ENCODE results near the gene TRMT112. TPM values are rescaled to one million over a fixed set of nuclear protein-coding genes. Genes with fewer than 3 reads are reported as not detected.
A peak's percentile ranks its signal among the peaks of the same experiment; 100 is the strongest.

Gene TRMT112
- total RNA-seq, 1 donor from 2014 or later, result 207 TPM

- H3K4me1 Mint-ChIP-seq, result peaks cover 15% of the 10 kb centered on the region
- no peaks in the 10 kb centered on the region for H3K27me3 Mint-ChIP-seq (ENCODE audit: low read depth)
- no peaks in the 10 kb centered on the region for H3K36me3 Mint-ChIP-seq (ENCODE audit: low read depth)
- H3K27ac Mint-ChIP-seq (ENCODE audit: unreplicated experiment), result no peak overlapping the region
- no peak for TF ChIP-seq CTCF (conservative IDR thresholded peaks at IDR 0.05)
- H3K4me3 Mint-ChIP-seq, result peak overlapping the region; percentile 47
- DNase-seq (ENCODE audit: low read depth, low spot score), result no peak
- H3K9me3 Mint-ChIP-seq, result no peaks in the 10 kb centered on the region
Measured at GRCh38 chr11:64357904-64358535, 40.7 kb upstream of the TRMT112 start.

GRCh38 chr11:64357446-64357845 is 40.1 kb upstream of the TRMT112 start:
- Mint-ChIP-seq H3K27ac (ENCODE audit: unreplicated experiment) (no peak overlapping the region), H3K4me1 (peaks cover 15% of the 10 kb centered on the region), H3K36me3 (ENCODE audit: low read depth) (no peaks in the 10 kb centered on the region), H3K4me3 (no peak overlapping the region), H3K27me3 (ENCODE audit: low read depth) (no peaks in the 10 kb centered on the region), H3K9me3 (no peaks in the 10 kb centered on the region)
- no peak for DNase-seq (ENCODE audit: low read depth, low spot score)
- no peak for TF ChIP-seq CTCF (conservative IDR thresholded peaks at IDR 0.05)

DNA sequence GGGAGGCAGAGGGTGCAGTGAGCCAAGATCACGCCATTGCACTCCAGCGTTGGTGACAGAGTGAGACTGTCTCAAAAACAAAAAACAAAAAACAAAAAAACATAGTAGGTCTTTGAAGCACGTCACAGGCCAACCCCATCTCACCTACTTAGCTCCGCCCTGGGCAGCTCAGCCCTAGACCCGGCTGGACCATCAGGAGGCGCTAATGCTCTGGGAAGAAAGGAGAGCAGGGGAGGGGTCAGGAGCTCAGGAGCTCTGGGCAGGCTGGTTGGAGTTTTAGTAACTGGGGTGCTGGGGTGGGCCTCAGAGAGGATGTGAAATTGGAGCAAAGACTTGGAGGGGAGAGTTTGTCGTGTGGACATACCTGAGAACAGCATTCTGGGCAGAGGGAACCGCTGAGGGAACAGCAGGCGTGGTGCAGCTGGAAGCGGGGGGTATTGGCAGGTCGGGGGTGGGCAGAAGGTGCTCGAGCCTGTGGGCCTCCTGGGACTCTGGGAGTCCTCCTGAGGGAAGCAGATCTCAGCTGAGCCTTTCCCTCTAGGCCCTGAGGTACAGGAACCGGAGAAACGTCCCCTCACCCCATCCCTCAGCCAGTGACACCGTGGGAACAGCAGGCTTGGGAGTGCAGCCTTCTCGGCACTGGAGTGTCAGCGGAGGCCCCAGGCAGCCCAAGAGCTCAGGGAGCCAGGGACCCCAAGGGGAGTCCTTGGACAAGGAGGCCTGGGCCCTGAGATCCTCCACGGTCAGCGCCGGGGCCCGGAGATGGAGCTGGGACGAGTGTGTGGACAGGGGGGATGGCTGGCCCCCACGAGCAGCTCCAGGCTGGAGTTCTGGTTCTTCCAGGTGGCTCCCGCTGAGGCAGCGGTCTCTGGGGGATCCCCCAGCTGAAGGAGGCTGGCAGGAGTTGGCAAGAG is 39.4 kb upstream of the TRMT112 start:
- peak overlapping the region; percentile 75 for H3K4me3 Mint-ChIP-seq
- no peaks in the 10 kb centered on the region for H3K9me3 Mint-ChIP-seq
- peaks cover 15% of the 10 kb centered on the region for H3K4me1 Mint-ChIP-seq
- no peak overlapping the region for H3K27ac Mint-ChIP-seq (ENCODE audit: unreplicated experiment)
- H3K36me3 Mint-ChIP-seq (ENCODE audit: low read depth), result no peaks in the 10 kb centered on the region
- peak; percentile 65 for DNase-seq (ENCODE audit: low read depth, low spot score)
- H3K27me3 Mint-ChIP-seq (ENCODE audit: low read depth), result no peaks in the 10 kb centered on the region
- peak; percentile 57 for TF ChIP-seq CTCF (conservative IDR thresholded peaks at IDR 0.05)

DNA sequence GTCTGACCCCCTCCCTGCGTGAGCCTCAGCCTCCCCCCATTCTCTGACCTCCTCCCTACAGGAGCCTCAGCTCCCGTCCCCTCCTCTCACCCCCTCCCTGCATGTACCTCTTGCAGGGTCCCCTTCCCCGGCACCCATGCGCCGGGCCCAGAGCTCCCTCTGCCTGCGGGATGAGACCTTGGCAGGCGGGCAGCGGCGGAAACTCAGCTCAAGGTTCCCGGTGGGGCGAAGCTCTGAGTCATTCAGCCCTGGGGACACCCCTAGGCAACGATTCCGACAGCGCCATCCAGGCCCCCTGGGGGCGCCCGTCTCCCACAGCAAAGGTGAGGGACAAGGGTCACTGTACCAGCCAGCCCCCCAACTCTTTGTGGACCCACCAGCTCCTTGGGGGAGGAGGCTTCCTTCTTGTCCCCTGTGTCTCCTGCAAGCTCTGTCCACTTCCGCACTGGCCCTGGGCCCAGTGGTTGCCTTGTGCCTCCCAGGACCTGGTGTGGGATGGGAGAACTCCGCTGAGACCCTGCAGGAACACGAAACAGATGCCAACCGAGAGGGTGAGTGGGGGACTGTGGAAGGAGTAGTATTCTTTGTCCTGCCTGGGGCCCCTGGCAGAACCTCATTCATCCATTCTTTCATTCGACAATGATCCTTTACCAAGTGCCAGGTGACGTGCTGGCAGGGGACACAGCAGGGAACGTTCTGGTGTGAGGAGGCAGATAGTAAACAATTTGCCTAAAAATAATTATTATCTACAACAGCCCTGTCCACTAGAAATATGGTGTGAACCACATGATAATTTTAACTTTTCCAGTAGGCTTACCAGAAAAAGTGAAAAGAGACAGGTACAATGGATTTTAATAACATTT is 38.0 kb upstream of the TRMT112 start:
- H3K9me3 Mint-ChIP-seq, result no peaks in the 10 kb centered on the region
- TF ChIP-seq CTCF (conservative IDR thresholded peaks at IDR 0.05), result peak; percentile 67
- no peaks in the 10 kb centered on the region for H3K36me3 Mint-ChIP-seq (ENCODE audit: low read depth)
- H3K4me1 Mint-ChIP-seq, result peaks cover 15% of the 10 kb centered on the region
- H3K27ac Mint-ChIP-seq (ENCODE audit: unreplicated experiment), result no peak overlapping the region
- peak overlapping the region; percentile 6 for H3K4me3 Mint-ChIP-seq
- DNase-seq (ENCODE audit: low read depth, low spot score), result peak; percentile 65
- no peaks in the 10 kb centered on the region for H3K27me3 Mint-ChIP-seq (ENCODE audit: low read depth)
